ENCODE data around the gene ARGLU1.
A peak's percentile ranks its signal among the peaks of the same experiment; 100 is the strongest.

ARGLU1 gene

DNA sequence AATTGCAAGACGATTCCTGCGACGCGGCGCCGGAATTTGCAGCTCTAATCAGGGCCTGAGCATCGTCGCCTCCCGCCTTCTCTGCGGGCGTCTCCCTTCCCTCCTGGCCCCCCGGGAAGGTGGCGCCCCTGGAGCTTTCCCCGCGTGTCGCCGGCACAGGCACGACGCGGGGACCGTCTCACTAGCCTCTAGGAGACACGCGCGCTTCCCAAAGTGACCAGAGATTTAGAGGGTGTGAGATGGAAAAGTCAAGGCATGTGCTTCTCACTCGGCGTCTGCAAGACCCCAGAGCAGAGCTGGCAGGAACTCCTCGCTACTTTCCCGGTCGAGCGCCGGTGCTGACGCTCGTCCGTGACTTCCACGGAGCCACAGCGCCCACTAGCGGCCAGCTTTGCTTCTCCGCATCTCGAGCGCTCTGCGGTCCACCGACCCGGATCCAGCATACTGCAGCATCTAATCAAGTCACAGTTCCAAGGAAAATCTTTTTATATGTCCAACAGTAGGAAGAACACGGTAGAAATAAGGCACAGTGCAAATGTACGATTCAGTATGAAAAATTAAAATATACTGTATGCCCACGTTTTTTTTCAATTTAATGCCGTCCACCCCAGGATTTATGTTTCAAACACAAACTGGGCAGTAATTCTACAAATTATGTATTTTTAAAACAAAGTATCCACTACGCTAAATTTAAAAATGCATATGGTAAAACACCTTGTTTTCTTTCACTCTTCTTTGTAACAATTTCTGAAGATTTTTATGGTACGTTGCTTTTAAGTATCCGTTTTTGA is 31.5 kb downstream of the ARGLU1 start:
- Histone ChIP-seq H2AK5ac (ENCODE audit: low read length) (no peak overlapping the region), H3K4ac (ENCODE audit: low read depth, low read length) (no peak overlapping the region), H2BK120ac (ENCODE audit: low read depth, low read length) (no peak overlapping the region), H3K9ac (ENCODE audit: low read length) (peak overlapping the region; percentile 56), H4K5ac (ENCODE audit: low read length) (no peak overlapping the region), H3K79me2 (ENCODE audit: control insufficient read depth, insufficient read depth, low read length) (peaks cover 16% of the 10 kb centered on the region), H3K27me3 (ENCODE audit: insufficient read depth, low read length, poor library complexity) (no peaks in the 10 kb centered on the region), H2BK5ac (ENCODE audit: low read length) (no peak overlapping the region), H3K36me3 (ENCODE audit: control insufficient read depth, insufficient read depth, low read length) (no peaks in the 10 kb centered on the region), H3K4me2 (ENCODE audit: low read length) (peak overlapping the region; percentile 56), H2BK15ac (replicated peaks; ENCODE audit: low read depth) (no peak overlapping the region), H3K4me3 (ENCODE audit: low read length) (no peak overlapping the region), H4K8ac (ENCODE audit: low read depth, low read length) (no peak overlapping the region), H3K4me1 (ENCODE audit: control insufficient read depth, low read depth, low read length) (peaks cover 3% of the 10 kb centered on the region), H3K27ac (ENCODE audit: low read depth, low read length) (no peak overlapping the region), H3K23ac (ENCODE audit: low read length) (no peak overlapping the region), H3K18ac (ENCODE audit: low read length) (no peak overlapping the region), H3K56ac (ENCODE audit: low read length) (peak overlapping the region; percentile 84), H3K79me1 (ENCODE audit: low read length) (no peaks in the 10 kb centered on the region)
- no CpG with 5 or more reads among the region's 50 CpGs for WGBS (ENCODE audit: extremely low coverage, insufficient coverage, low lambda C conversion rate)
- DNase-seq = peak; percentile 94

DNA sequence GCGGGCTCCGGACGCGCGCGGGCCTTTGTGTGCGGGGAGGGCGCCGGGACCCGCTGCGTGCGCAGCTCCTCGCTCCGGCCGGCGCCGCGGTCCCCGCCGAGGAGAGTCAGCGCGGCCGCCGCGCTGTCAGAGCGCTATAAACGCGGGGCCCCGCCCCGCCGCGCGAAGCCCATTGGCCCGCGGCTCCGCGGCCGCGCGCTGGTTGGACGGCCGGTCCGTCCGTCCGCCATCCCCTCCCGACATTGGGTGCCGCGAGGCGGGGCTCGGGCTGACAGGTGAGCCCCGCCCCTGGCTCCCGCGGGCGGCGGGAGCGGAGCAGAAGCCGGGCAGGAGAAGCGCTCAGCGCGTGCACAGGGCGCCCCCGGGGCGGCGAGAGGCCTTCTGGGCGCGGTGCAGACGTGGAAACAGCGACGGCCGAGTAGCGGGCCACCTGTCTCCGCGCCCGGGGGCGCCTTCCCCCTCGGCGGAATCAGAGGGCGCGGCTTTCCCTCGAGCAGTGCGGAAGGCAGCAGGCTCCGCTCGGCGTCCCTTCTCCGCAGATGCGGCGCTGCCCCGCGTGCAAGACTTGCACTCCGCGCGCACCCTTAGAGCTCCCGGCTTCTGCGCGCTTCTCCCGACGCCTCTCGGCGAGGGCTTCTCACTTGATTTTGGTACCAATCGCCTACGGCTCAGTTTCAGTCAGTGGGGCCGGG is 32.2 kb downstream of the ARGLU1 start, which contains the start of gene EFNB2:
EFNB2 (minus strand) TSS at position 111 of the 692 bp plus-strand sequence. CDS start 698 bp downstream, outside the sequence.
- WGBS (ENCODE audit: extremely low coverage, insufficient coverage, low lambda C conversion rate) = no CpG with 5 or more reads among the region's 102 CpGs
- H2AK5ac ChIP-seq (ENCODE audit: low read length) = no peak within 1 kb of the TSS

GRCh38 chr13:106534639-106535551 is 33.0 kb downstream of the ARGLU1 start:
- no peaks in the 10 kb centered on the region for H3K36me3 ChIP-seq (ENCODE audit: control insufficient read depth, insufficient read depth, low read length)
- H3K27ac ChIP-seq (ENCODE audit: low read depth, low read length) = no peak overlapping the region
- H3K4ac ChIP-seq (ENCODE audit: low read depth, low read length) = no peak overlapping the region
- peak overlapping the region; percentile 64 for H3K4me2 ChIP-seq (ENCODE audit: low read length)
- H2BK15ac ChIP-seq (replicated peaks; ENCODE audit: low read depth) = no peak overlapping the region
- peaks cover 27% of the 10 kb centered on the region for H3K79me2 ChIP-seq (ENCODE audit: control insufficient read depth, insufficient read depth, low read length)
- H3K4me3 ChIP-seq (ENCODE audit: low read length) = peak overlapping the region; percentile 69
- H2AK5ac ChIP-seq (ENCODE audit: low read length) = no peak overlapping the region
- H4K8ac ChIP-seq (ENCODE audit: low read depth, low read length) = no peak overlapping the region
- H3K79me1 ChIP-seq (ENCODE audit: low read length) = no peaks in the 10 kb centered on the region
- H4K5ac ChIP-seq (ENCODE audit: low read length) = no peak overlapping the region
- no CpG with 5 or more reads among the region's 121 CpGs for whole genome bisulfite sequencing (ENCODE audit: extremely low coverage, insufficient coverage, low lambda C conversion rate)
- peak overlapping the region; percentile 92 for H3K56ac ChIP-seq (ENCODE audit: low read length)
- H3K23ac ChIP-seq (ENCODE audit: low read length) = no peak overlapping the region
- peak overlapping the region; percentile 79 for H3K9ac ChIP-seq (ENCODE audit: low read length)
- no peak overlapping the region for H2BK5ac ChIP-seq (ENCODE audit: low read length)
- no peaks in the 10 kb centered on the region for H3K27me3 ChIP-seq (ENCODE audit: insufficient read depth, low read length, poor library complexity)
- peak; percentile 32 for DNase-seq
- peaks cover 16% of the 10 kb centered on the region for H3K4me1 ChIP-seq (ENCODE audit: control insufficient read depth, low read depth, low read length)
- no peak overlapping the region for H2BK120ac ChIP-seq (ENCODE audit: low read depth, low read length)
- H3K18ac ChIP-seq (ENCODE audit: low read length) = peak overlapping the region; percentile 69

More for the DNA sequence above, 32.2 kb downstream of the ARGLU1 start, which contains the start of gene EFNB2:
- H3K4me1 ChIP-seq (ENCODE audit: control insufficient read depth, low read depth, low read length) = peaks cover 8% of the 10 kb centered on the region
- H2BK5ac ChIP-seq (ENCODE audit: low read length) = no peak within 1 kb of the TSS
- H3K9ac ChIP-seq (ENCODE audit: low read length) = peak within 1 kb of the TSS; percentile 79
- H3K23ac ChIP-seq (ENCODE audit: low read length) = no peak within 1 kb of the TSS
- no peak within 1 kb of the TSS for H3K4ac ChIP-seq (ENCODE audit: low read depth, low read length)
- no peaks in the 10 kb centered on the region for H3K79me1 ChIP-seq (ENCODE audit: low read length)
- peaks cover 22% of the 10 kb centered on the region for H3K79me2 ChIP-seq (ENCODE audit: control insufficient read depth, insufficient read depth, low read length)
- H3K4me2 ChIP-seq (ENCODE audit: low read length) = peak within 1 kb of the TSS; percentile 64
- peak within 1 kb of the TSS; percentile 92 for H3K56ac ChIP-seq (ENCODE audit: low read length)
- H3K18ac ChIP-seq (ENCODE audit: low read length) = peak within 1 kb of the TSS; percentile 69
- H3K4me3 ChIP-seq (ENCODE audit: low read length) = peak within 1 kb of the TSS; percentile 69
- no peak within 1 kb of the TSS for H4K5ac ChIP-seq (ENCODE audit: low read length)
- H2BK120ac ChIP-seq (ENCODE audit: low read depth, low read length) = no peak within 1 kb of the TSS
- H3K27me3 ChIP-seq (ENCODE audit: insufficient read depth, low read length, poor library complexity) = no peaks in the 10 kb centered on the region
- H2BK15ac ChIP-seq (replicated peaks; ENCODE audit: low read depth) = no peak within 1 kb of the TSS
- DNase-seq = peak; percentile 97
- H3K27ac ChIP-seq (ENCODE audit: low read depth, low read length) = no peak within 1 kb of the TSS
- H3K36me3 ChIP-seq (ENCODE audit: control insufficient read depth, insufficient read depth, low read length) = no peaks in the 10 kb centered on the region
- H4K8ac ChIP-seq (ENCODE audit: low read depth, low read length) = no peak within 1 kb of the TSS

GRCh38 chr13:106533943-106534638 is 33.8 kb downstream of the ARGLU1 start:
- Histone ChIP-seq H3K36me3 (ENCODE audit: control insufficient read depth, insufficient read depth, low read length) (no peaks in the 10 kb centered on the region), H3K79me2 (ENCODE audit: control insufficient read depth, insufficient read depth, low read length) (peaks cover 32% of the 10 kb centered on the region), H2BK5ac (ENCODE audit: low read length) (no peak overlapping the region), H4K5ac (ENCODE audit: low read length) (no peak overlapping the region), H3K27ac (ENCODE audit: low read depth, low read length) (no peak overlapping the region), H4K8ac (ENCODE audit: low read depth, low read length) (no peak overlapping the region), H3K18ac (ENCODE audit: low read length) (peak overlapping the region; percentile 29), H3K9ac (ENCODE audit: low read length) (peak overlapping the region; percentile 79), H3K4me1 (ENCODE audit: control insufficient read depth, low read depth, low read length) (peaks cover 19% of the 10 kb centered on the region), H3K56ac (ENCODE audit: low read length) (peak overlapping the region; percentile 92), H3K4me2 (ENCODE audit: low read length) (peak overlapping the region; percentile 14), H3K4ac (ENCODE audit: low read depth, low read length) (no peak overlapping the region), H3K23ac (ENCODE audit: low read length) (peak overlapping the region; percentile 95), H2AK5ac (ENCODE audit: low read length) (no peak overlapping the region), H3K4me3 (ENCODE audit: low read length) (peak overlapping the region; percentile 69), H3K27me3 (ENCODE audit: insufficient read depth, low read length, poor library complexity) (no peaks in the 10 kb centered on the region), H3K79me1 (ENCODE audit: low read length) (no peaks in the 10 kb centered on the region), H2BK15ac (replicated peaks; ENCODE audit: low read depth) (no peak overlapping the region), H2BK120ac (ENCODE audit: low read depth, low read length) (no peak overlapping the region)
- peak; percentile 78 for DNase-seq
- WGBS (ENCODE audit: extremely low coverage, insufficient coverage, low lambda C conversion rate) = no CpG with 5 or more reads among the region's 66 CpGs

All from mesendoderm (in vitro differentiated cells).